ENCODE results near the gene FAM131A. TPM values are rescaled to one million over a fixed set of nuclear protein-coding genes. Genes with fewer than 3 reads are reported as not detected.

Gene FAM131A
- polyA plus RNA-seq, 1 donor (not counting 4 experiments of a cell fraction or from before 2014, with no cell fraction given): 10.8 TPM

GRCh38 chr3:184375747-184376461 lies 38.5 kb downstream of the FAM131A start:
- FAIRE-seq (no peak), DNase-seq (ENCODE audit: low read depth, low spot score) (no peak)
- H3K4me3 ChIP-seq (ENCODE audit: control insufficient read depth in 2 of 3, extremely low read depth in 1 of 3, insufficient read depth in 2 of 3, low read depth in 1 of 3, low read length in 3 of 3): no peak overlapping the region
- H3K9me3 ChIP-seq (ENCODE audit: control insufficient read depth, low read depth, low read length): no peaks in the 10 kb centered on the region
- H3K4me1 ChIP-seq (ENCODE audit: control insufficient read depth, extremely low read depth, insufficient read depth, low read length): peaks cover 3% of the 10 kb centered on the region
- peaks cover 58% of the 10 kb centered on the region for H3K27me3 ChIP-seq (ENCODE audit: control insufficient read depth, extremely low read depth, insufficient read depth, low read length)
- no peak overlapping the region for H2AFZ ChIP-seq (ENCODE audit: control insufficient read depth, low read length)
- no peak overlapping the region for H3K4me2 ChIP-seq (ENCODE audit: control insufficient read depth, extremely low read depth, insufficient read depth, low read depth, low read length)
- no peak overlapping the region for H3K27ac ChIP-seq (ENCODE audit: control insufficient read depth, insufficient read depth, low read length)
- dilution Hi-C loops (cut with MboI; ENCODE audit: extremely low pct_ligation_motif_present, low sequenced_read_pairs): no loop called here
- H4K20me1 ChIP-seq (ENCODE audit: control insufficient read depth, extremely low read depth, insufficient read depth, low read length): no peaks in the 10 kb centered on the region
- H3K9me1 ChIP-seq (ENCODE audit: control insufficient read depth, extremely low read depth, insufficient read depth, low read length): no peaks in the 10 kb centered on the region
- H3K9ac ChIP-seq (ENCODE audit: control insufficient read depth, extremely low read depth, insufficient read depth, low read length): no peak overlapping the region
- no peaks in the 10 kb centered on the region for H3K79me2 ChIP-seq (ENCODE audit: control insufficient read depth, insufficient read depth, low read length)
- TF ChIP-seq EZH2 (IDR thresholded peaks at IDR 0.05; ENCODE audit: low read length) (no peak), CTCF (optimal IDR thresholded peaks at IDR 0.05 in 1 of 3, IDR thresholded peaks at IDR 0.05 in 1 of 3, conservative IDR thresholded peaks at IDR 0.05 in 1 of 3; ENCODE audit: extremely low read depth in 1 of 3, insufficient read depth in 2 of 3, low read length in 3 of 3) (no peak)
- no peaks in the 10 kb centered on the region for H3K36me3 ChIP-seq (ENCODE audit: control insufficient read depth in 2 of 2, extremely low read depth in 1 of 2, insufficient read depth in 2 of 2, low read length in 2 of 2)

DNA sequence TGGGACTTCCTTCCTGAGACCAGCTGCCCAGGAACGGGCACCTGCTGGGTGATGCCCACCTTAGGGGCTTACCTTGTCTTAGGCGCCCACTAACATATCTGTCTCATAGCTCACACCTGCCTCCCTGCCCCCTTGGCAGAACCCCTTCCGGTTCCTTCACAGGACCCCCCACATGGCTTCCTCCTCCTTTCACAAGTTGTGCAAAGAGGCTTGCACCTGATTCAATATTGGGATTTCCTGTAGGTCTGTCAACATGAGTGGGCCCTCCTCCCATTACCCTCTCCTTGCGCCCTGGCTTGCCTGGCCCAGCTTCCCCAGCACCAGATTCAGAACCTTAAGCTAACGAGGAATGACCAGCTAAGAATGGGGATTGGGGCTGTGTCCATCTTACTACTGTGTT lies 40.0 kb downstream of the FAM131A start:
- Histone ChIP-seq H3K9me1 (ENCODE audit: control insufficient read depth, extremely low read depth, insufficient read depth, low read length) (no peaks in the 10 kb centered on the region), H3K27ac (ENCODE audit: control insufficient read depth, insufficient read depth, low read length) (no peak overlapping the region), H3K9me3 (ENCODE audit: control insufficient read depth, low read depth, low read length) (no peaks in the 10 kb centered on the region), H2AFZ (ENCODE audit: control insufficient read depth, low read length) (no peak overlapping the region), H3K4me2 (ENCODE audit: control insufficient read depth, extremely low read depth, insufficient read depth, low read depth, low read length) (no peak overlapping the region), H3K79me2 (ENCODE audit: control insufficient read depth, insufficient read depth, low read length) (no peaks in the 10 kb centered on the region), H3K36me3 (ENCODE audit: control insufficient read depth in 2 of 2, extremely low read depth in 1 of 2, insufficient read depth in 2 of 2, low read length in 2 of 2) (no peaks in the 10 kb centered on the region), H3K9ac (ENCODE audit: control insufficient read depth, extremely low read depth, insufficient read depth, low read length) (no peak overlapping the region), H3K4me1 (ENCODE audit: control insufficient read depth, extremely low read depth, insufficient read depth, low read length) (no peaks in the 10 kb centered on the region), H3K4me3 (ENCODE audit: control insufficient read depth in 2 of 3, extremely low read depth in 1 of 3, insufficient read depth in 2 of 3, low read depth in 1 of 3, low read length in 3 of 3) (no peak overlapping the region), H3K27me3 (ENCODE audit: control insufficient read depth, extremely low read depth, insufficient read depth, low read length) (peaks cover 72% of the 10 kb centered on the region), H4K20me1 (ENCODE audit: control insufficient read depth, extremely low read depth, insufficient read depth, low read length) (no peaks in the 10 kb centered on the region)
- TF ChIP-seq CTCF (optimal IDR thresholded peaks at IDR 0.05 in 1 of 3, IDR thresholded peaks at IDR 0.05 in 1 of 3, conservative IDR thresholded peaks at IDR 0.05 in 1 of 3; ENCODE audit: extremely low read depth in 1 of 3, insufficient read depth in 2 of 3, low read length in 3 of 3) (no peak), EZH2 (IDR thresholded peaks at IDR 0.05; ENCODE audit: low read length) (no peak)
- DNase-seq (ENCODE audit: low read depth, low spot score) (no peak), FAIRE-seq (no peak)
- dilution Hi-C loops (cut with MboI; ENCODE audit: extremely low pct_ligation_motif_present, low sequenced_read_pairs): no loop called here
